ENCODE measurements around the gene MYLK.
"Not testable (repeated sequence)": the region's sequence is repeated elsewhere in the genome, so short reads cannot be mapped to it uniquely, and the experiment has no call there.

The MYLK gene

GRCh38 chr3:123884203-123884831 lies at the start of gene MYLK:
Gene MYLK (minus strand): TSS chr3:123884332. CDS start chr3:123793841, 90,491 bp downstream.
- no peak for DNase-seq (ENCODE audit: low read depth in 3 of 3, low spot score in 1 of 3)

- no peak for DNase-seq (ENCODE audit: low read depth in 3 of 3, low spot score in 1 of 3)
These were observed 46.3 kb upstream of the MYLK start for GRCh38 chr3:123930445-123930844.

- no peak for DNase-seq (ENCODE audit: low read depth in 3 of 3, low spot score in 1 of 3)
These were observed 45.2 kb upstream of the MYLK start for GRCh38 chr3:123929325-123929724.

- DNase-seq (ENCODE audit: low read depth in 3 of 3, low spot score in 1 of 3): no peak
These were observed 42.3 kb upstream of the MYLK start for GRCh38 chr3:123926396-123926795.

GRCh38 chr3:123920868-123921267 lies 36.7 kb upstream of the MYLK start:
- DNase-seq (ENCODE audit: low read depth in 3 of 3, low spot score in 1 of 3): no peak

GRCh38 chr3:123920383-123920782 lies 36.3 kb upstream of the MYLK start:
- no peak for DNase-seq (ENCODE audit: low read depth in 3 of 3, low spot score in 1 of 3)

GRCh38 chr3:123919353-123919752 lies 35.2 kb upstream of the MYLK start:
- no peak for DNase-seq (ENCODE audit: low read depth in 3 of 3, low spot score in 1 of 3)

GRCh38 chr3:123914829-123915228 lies 30.7 kb upstream of the MYLK start:
- no peak for DNase-seq (ENCODE audit: low read depth in 3 of 3, low spot score in 1 of 3)

- no peak for DNase-seq (ENCODE audit: low read depth in 3 of 3, low spot score in 1 of 3)
These were observed 25.7 kb upstream of the MYLK start for GRCh38 chr3:123909785-123910184.

GRCh38 chr3:123907720-123908119 lies 23.6 kb upstream of the MYLK start:
- no peak for DNase-seq (ENCODE audit: low read depth in 3 of 3, low spot score in 1 of 3)

GRCh38 chr3:123899300-123899865 lies 15.3 kb upstream of the MYLK start:
- no peak for DNase-seq (ENCODE audit: low read depth in 3 of 3, low spot score in 1 of 3)

- DNase-seq (ENCODE audit: low read depth in 3 of 3, low spot score in 1 of 3): no peak
These were observed 8.9 kb upstream of the MYLK start for GRCh38 chr3:123893012-123893411.

- DNase-seq (ENCODE audit: low read depth in 3 of 3, low spot score in 1 of 3): no peak
These were observed 8.1 kb upstream of the MYLK start for GRCh38 chr3:123892195-123892594.

GRCh38 chr3:123890991-123891390 lies 6.9 kb upstream of the MYLK start:
- not testable (repeated sequence) for DNase-seq (ENCODE audit: low read depth in 3 of 3, low spot score in 1 of 3)

- DNase-seq (ENCODE audit: low read depth in 3 of 3, low spot score in 1 of 3): not testable (repeated sequence)
These were observed 6.0 kb upstream of the MYLK start for GRCh38 chr3:123890162-123890561.

GRCh38 chr3:123884993-123885392 lies 861 bp upstream of the MYLK start:
- DNase-seq (ENCODE audit: low read depth in 3 of 3, low spot score in 1 of 3): no peak

- no peak for DNase-seq (ENCODE audit: low read depth in 3 of 3, low spot score in 1 of 3)
These were observed 380 bp downstream of the MYLK start for GRCh38 chr3:123883701-123884202.

GRCh38 chr3:123883111-123883510 lies 1.0 kb downstream of the MYLK start:
- no peak for DNase-seq (ENCODE audit: low read depth in 3 of 3, low spot score in 1 of 3)

- DNase-seq (ENCODE audit: low read depth in 3 of 3, low spot score in 1 of 3): no peak
These were observed 2.4 kb downstream of the MYLK start for GRCh38 chr3:123881771-123882170.

- DNase-seq (ENCODE audit: low read depth in 3 of 3, low spot score in 1 of 3): no peak
These were observed 3.1 kb downstream of the MYLK start for GRCh38 chr3:123880998-123881561.

GRCh38 chr3:123878807-123879206 lies 5.3 kb downstream of the MYLK start:
- no peak for DNase-seq (ENCODE audit: low read depth in 3 of 3, low spot score in 1 of 3)

- no peak for DNase-seq (ENCODE audit: low read depth in 3 of 3, low spot score in 1 of 3)
These were observed 6.2 kb downstream of the MYLK start for GRCh38 chr3:123877965-123878364.

GRCh38 chr3:123877466-123877865 lies 6.7 kb downstream of the MYLK start:
- DNase-seq (ENCODE audit: low read depth in 3 of 3, low spot score in 1 of 3): no peak
